Panc1 (cell line): ENCODE data around the gene TMED5.

Experiments
- CTCF ChIP-seq: fragments of 450-650 bp; IDR thresholded peaks from 2 replicates; pipeline ENCODE4 v1.5.1; 2017; ENCODE audit warnings: mild to moderate bottlenecking
- SIN3A ChIP-seq: IDR thresholded peaks from 2 replicates; pipeline ENCODE4 v1.6.1; 2012; ENCODE audit warnings: low read depth, mild to moderate bottlenecking, low read length, moderate library complexity, borderline replicate concordance; ENCODE audit not compliant: insufficient read depth
- TF ChIP-seq, protein P1 (sequence below), 2 experiments: IDR thresholded peaks; 2 replicates each; pipeline ENCODE4 v1.6.1; 2011 to 2012; ENCODE audit warnings: low read depth in 2 of 2, control low read depth in 1 of 2, low read length in 1 of 2, mild to moderate bottlenecking in 1 of 2, moderate library complexity in 1 of 2; ENCODE audit not compliant: insufficient read depth in 1 of 2

DNA sequence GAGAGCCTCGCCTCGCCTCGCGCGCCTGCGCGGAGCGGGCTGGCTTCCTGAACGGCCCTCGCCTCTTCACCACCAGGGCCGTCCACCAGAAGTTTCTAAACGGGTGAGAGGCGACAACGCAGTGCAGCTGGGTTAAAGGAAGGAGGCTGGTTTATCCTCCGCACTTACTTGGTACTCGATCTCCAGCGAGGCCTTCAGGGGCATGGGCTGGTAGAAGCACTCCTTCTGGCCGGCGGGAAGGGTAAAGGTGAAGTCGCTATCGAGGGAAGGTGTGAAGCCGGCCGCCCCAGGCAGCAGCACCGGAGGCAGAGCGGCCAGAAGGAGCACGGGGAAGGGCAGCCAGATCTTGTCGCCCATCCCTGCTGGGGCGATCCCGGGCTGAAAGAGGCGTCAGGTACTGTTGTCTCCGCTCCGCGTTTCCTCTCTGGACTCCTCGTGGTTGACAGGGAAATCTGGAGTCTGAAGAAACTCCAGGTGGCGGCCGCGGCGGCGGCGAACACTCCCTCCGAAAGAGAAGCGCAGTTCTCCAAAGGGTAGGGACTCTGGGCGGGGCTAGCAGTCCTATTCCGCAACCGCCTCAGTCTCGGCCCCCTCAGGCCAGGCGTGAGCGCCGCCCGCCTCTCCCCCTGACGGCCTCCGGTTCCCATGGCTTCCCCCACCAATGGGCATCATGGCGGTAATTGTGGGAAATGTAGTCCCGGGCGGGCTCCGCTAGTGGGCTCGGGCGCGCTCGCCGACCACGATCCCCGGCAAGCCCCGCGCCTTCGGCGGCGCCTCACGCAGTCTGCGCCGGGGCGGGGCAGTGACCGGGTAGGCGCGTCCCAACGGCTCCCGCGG, at the start of gene TMED5:
- TF ChIP-seq CTCF (no peak), SIN3A (no peak)
- TF ChIP-seq, protein P1, sequence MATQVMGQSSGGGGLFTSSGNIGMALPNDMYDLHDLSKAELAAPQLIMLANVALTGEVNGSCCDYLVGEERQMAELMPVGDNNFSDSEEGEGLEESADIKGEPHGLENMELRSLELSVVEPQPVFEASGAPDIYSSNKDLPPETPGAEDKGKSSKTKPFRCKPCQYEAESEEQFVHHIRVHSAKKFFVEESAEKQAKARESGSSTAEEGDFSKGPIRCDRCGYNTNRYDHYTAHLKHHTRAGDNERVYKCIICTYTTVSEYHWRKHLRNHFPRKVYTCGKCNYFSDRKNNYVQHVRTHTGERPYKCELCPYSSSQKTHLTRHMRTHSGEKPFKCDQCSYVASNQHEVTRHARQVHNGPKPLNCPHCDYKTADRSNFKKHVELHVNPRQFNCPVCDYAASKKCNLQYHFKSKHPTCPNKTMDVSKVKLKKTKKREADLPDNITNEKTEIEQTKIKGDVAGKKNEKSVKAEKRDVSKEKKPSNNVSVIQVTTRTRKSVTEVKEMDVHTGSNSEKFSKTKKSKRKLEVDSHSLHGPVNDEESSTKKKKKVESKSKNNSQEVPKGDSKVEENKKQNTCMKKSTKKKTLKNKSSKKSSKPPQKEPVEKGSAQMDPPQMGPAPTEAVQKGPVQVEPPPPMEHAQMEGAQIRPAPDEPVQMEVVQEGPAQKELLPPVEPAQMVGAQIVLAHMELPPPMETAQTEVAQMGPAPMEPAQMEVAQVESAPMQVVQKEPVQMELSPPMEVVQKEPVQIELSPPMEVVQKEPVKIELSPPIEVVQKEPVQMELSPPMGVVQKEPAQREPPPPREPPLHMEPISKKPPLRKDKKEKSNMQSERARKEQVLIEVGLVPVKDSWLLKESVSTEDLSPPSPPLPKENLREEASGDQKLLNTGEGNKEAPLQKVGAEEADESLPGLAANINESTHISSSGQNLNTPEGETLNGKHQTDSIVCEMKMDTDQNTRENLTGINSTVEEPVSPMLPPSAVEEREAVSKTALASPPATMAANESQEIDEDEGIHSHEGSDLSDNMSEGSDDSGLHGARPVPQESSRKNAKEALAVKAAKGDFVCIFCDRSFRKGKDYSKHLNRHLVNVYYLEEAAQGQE (IDR thresholded peaks at IDR 0.05; ENCODE audit: insufficient read depth in 1 of 2, low read depth in 2 of 2, low read length in 1 of 2): no peak
